GM11168 (cell line): ENCODE measurements around the gene COL1A1.

Source experiments
- in situ Hi-C: fragments of 300-500 bp; cut with MboI; formaldehyde crosslinking; loops from one replicate; pipeline ENCODE4 v1.12.0; 2022; ENCODE audit warnings: low sequenced_read_pairs; ENCODE audit not compliant: unreplicated experiment

Gene COL1A1

DNA sequence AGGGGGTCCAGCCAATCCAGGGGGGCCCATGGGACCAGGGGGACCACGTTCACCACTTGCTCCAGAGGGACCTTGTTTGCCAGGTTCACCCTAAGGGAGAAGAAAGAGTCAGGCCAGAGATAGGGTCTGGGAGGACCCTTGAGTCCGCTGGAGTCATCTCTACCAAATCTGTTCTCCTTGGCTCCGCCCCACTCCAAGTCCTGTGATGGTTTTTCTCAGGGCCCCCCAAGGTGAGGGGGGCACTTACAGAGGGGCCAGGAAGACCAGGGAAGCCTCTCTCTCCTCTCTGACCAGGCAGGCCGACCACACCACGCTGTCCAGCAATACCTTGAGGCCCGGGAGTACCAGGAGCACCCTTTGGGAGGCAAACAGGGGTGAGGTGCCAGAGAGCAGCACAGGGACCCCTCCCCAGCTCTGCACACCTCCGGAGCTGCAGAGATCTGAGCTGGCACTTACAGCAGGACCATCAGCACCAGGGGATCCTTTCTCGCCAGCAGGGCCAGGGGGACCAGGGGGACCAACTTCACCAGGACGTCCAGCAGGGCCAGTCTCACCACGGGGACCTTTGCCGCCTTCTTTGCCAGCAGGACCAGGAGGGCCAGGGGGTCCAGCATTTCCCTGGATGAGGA, 12.4 kb downstream of the COL1A1 start:
- in situ Hi-C loops: no loop called here

DNA sequence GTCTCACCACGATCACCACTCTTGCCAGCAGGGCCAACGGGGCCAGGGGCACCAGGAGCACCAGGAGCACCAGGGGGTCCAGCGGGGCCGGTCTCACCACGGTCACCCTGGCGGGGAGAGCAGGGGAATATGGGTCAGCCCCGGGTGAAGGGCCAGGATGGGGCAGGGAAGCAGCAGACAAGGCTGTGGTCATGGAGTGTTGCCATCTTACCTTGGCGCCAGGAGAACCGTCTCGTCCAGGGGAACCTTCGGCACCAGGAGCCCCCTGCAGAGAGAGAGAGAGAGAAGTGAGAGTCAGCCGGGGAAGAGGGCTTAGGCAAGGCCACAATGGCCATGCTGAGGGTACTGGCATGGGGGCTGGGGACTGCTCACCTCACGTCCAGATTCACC, 12.9 kb downstream of the COL1A1 start:
- in situ Hi-C loops: no loop called here

DNA sequence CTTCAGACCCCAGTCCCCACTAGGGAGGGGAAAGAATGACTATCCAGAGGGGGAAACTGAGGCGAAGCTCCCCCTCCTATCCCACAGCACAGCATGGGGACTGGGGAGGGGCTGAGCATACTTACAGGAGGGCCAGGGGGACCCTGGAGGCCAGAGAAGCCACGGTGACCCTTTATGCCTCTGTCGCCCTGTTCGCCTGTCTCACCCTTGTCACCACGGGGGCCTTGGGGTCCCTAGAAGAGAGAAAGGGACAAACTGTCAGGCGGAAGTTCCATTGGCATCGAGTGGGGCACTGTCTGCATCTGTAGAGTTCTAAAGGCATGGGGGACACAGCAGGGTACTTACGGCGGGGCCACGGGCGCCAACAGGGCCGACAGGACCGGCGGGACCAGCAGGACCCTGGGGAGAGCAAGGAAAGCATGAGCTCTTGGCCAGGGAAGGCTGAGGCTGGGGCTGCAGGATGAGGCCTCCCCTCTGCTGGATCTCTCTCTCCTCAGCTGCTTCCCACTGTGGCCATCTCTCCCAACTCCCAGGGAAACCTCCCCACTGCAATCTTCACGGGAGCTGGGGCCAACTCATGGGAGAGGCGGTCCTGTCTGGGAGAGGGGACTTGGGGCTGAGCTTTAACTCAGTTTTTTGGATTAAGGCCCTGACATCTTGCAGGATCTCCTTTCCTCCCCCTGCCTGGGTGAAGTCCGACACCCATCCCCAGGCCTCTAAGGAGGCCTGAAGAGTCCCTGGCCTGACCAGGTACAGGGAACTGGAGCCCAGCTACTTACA, 13.5 kb downstream of the COL1A1 start:
- in situ Hi-C loops: no loop called here

DNA sequence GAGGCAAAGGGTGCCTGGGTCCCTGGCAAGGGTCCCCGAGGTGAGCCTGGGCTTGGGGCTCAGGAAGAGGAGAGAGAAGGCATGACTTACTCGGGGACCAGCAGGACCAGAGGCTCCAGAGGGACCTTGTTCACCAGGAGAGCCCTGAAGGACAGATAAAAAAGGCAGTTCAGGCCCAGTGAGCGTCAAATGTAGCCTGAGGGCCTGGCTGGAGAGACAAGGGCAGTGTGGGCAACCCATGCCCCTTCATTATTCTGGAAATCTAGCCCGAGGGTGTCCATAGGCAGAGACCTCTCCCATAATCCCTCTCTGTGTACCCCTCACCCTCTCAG, 14.1 kb downstream of the COL1A1 start:
- in situ Hi-C loops: no loop called here

DNA sequence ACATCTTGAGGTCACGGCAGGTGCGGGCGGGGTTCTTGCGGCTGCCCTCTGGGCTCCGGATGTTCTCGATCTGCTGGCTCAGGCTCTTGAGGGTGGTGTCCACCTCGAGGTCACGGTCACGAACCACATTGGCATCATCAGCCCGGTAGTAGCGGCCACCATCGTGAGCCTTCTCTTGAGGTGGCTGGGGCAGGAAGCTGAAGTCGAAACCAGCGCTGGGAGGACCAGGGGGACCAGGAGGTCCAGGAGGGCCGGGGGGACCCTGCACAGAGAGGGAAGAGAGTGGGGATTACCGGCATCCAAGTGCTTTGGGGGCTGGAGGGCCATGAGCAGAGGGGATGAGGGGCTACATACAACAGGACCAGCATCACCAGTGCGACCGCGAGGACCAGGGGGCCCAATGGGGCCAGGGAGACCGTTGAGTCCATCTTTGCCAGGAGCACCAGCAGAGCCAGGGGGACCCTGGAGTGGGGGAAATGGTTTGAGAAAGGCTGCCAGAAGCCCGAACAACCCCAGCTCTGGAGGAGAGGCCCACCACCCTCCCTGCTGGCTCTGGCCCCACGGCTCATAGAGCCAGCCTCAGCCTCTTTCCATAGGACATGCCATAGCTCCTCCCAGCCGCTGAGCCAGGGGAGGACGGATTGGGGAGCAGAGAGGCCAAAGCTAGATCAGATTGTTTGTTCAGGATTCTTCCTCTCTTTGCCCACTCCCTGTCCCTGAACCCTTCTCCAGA, 14.6 kb downstream of the COL1A1 start:
- in situ Hi-C loops: no loop called here

DNA sequence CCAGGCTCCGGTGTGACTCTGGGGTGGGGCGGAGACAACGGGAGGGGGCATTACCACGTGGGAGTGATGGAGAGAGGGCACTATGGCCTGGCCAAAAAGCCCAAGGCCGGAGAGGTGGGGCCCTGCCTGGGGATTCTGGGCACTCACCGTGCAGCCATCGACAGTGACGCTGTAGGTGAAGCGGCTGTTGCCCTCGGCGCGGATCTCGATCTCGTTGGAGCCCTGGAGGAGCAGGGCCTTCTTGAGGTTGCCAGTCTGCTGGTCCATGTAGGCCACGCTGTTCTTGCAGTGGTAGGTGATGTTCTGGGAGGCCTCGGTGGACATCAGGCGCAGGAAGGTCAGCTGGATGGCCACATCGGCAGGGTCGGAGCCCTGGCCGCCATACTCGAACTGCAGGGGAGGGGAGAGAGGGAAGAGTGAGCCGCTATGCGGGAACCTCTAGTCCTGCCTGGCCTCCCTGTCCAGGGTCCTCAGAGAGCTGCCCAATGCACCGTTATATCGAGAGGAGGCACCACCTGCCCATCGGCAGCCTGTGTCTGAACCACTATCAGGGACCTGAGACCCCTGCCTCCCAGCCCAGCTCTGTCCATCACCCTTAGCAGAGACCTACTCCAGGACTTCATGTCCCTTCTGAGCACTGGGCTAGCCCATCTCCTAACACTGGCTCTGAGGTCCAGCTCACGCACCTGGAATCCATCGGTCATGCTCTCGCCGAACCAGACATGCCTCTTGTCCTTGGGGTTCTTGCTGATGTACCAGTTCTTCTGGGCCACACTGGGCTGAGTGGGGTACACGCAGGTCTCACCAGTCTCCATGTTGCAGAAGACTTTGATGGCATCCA, 15.6 kb downstream of the COL1A1 start:
- in situ Hi-C loops: no loop called here

DNA sequence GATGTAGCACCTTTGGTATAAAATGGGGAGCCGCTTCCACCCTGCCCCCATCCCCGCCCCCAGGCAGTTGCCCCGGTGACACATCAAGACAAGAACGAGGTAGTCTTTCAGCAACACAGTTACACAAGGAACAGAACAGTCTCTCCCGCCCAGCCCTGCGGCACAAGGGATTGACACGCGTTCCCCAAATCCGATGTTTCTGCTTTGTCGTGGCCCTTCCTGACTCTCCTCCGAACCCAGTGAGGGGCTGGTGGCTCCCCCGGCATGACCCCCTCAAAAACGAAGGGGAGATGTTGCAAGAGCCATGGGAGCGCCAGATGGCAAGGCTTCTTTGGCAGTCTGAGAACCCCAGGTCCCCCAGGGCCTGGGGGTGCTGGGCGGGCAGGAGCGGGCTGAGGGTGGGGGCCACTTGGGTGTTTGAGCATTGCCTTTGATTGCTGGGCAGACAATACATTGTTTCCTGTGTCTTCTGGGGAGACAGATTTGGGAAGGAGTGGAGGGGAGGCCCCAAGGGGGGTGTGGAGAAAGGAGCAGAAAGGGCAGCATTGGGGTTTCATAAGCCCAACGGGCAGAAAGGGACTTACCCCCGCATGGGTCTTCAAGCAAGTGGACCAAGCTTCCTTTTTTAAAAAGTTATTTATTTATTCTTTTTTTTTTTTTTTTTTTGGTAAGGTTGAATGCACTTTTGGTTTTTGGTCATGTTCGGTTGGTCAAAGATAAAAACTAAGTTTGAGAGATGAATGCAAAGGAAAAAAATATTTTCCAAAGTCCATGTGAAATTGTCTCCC, 16.6 kb downstream of the COL1A1 start:
- in situ Hi-C loops: no loop called here

DNA sequence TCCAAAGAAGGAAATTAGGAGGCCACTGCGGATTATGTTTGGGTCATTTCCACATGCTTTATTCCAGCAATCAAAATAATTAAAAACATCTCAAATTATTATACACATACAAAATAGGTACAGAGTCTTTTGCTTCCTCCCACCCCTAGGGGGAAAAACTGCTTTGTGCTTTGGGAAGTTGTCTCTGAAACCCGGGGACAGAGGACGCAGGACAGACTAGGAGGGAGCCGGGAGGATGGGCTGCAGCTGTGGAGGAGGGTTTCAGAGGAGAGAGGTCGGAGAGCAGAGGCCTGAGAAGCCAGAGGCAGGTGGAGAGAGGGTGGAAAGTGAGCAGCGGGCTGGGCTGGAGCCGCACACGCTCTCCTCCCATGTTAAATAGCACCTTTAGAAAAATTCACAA, 17.4 kb downstream of the COL1A1 start:
- in situ Hi-C loops: no loop called here

DNA sequence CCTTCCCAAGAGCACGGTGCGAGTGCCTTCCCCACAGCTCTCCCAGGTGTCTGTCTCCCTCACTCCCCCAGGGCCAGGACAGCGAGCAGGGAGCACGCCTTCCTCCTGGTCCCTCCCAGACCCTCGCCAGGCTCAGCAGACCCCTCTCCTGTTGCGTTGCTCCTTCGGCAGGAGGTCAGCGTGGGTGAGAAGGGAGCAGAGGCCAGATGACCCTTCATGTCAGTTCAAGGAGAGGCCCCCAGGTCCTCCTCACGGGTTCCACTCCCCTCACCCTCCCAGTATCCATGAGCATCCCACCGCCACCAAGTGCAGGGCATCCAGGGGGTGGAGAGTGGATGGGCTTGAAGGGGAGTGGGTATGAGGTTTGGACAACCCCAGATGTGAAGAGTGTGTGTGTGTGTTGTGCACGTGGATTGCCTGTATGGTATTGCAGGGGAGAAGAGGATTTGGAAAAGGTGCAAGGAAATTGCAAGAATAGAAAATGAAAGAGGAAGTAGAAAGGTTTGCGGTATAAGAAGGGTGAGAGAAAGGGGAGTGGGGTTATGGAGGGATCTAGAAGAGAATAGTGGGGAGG, 17.9 kb downstream of the COL1A1 start:
- in situ Hi-C loops: no loop called here

DNA sequence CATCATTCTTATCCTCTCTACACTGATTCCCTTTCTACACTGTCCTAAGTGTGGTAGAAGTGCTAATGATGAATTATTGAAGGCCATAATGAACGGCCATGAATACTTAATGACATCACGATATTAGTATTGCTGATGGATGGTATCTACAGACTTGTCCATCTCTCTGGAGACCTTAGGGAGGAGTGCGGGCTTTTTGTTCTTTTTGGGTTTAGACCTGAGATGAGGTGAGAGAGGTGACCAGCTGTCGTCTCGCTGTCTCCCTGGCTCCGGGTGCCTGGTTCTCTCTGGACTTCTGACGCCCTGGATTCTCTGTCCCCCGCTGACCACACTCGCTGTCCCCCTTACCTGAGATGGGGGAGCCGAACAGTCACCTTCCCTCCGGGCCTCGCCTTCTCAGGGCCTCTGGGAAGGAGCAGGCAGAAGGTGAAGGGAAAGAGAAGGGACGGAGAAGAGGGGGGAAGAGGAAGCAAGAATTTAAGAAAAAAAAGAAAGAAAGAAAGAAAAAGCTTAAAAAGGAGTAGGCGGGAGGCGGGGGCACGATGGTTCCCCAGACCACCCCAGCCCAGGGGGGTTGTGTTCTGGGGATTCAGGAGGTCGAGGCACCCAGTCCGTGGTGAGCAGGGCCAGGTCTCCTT, 18.5 kb downstream of the COL1A1 start:
- in situ Hi-C loops: no loop called here

DNA sequence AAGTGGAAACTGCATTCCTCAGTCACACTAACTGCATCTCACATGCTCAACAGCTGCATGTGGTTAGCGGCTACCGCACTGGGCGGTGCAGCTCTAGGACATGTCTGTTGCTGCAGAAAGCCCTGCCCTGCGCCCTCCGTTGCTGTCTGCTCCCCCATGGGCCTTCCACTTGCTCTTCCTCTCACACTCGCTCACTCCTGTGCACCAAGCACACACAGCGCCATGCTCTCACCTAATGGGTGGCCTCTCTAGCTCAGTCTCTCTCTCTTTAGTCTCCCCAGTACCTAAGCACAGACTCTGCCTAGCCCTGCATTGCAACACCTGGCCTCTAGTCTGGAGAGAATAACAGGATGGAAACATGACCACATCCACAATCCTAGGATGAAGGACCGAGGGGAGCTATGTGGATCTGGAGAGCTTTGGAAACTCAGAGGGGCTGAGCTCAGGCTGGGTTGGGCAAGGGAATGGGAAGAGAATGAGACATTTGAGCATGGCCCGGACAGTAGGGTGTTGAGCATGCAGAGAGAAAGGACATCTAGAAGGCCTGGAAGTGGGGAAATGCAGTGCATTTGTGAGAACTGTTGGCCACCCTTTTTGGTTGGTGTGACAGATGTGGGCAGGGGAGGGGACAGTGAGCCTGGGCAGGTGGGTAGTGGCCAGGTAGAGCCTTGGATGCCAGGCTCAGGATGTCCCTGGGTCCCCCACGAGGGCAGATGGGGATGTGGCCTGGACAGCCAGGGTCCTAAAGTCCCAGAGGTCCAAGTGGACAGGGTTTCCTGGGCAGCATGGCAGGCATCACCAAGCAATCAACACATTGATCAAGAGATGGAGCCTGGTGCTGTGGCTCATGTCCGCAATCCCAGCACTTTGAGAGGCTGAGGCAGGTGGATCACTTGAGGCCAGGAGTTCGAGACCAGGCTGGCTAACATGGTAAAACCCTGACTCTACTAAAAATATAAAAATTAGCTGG, 19.6 kb downstream of the COL1A1 start:
- in situ Hi-C loops: no loop called here

DNA sequence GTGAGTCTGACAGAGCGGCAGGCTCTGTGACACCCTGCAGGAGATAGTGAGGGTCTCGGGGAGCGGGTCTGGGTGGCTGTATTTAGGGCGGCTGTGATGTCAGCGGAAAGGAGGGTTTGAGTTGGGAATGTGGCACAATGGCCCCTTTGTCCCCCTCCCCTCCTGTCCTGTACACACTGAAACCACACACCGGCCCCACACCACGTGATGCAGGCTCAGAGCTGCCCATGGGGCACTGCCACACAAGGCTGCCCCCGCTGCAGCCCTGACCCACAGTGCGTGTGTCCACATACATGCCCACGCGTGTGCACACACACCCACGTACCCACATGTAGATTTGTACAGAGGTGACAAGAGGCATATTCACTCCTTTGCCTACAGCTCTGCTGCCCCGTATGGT, 20.3 kb downstream of the COL1A1 start:
- in situ Hi-C loops: no loop called here

DNA sequence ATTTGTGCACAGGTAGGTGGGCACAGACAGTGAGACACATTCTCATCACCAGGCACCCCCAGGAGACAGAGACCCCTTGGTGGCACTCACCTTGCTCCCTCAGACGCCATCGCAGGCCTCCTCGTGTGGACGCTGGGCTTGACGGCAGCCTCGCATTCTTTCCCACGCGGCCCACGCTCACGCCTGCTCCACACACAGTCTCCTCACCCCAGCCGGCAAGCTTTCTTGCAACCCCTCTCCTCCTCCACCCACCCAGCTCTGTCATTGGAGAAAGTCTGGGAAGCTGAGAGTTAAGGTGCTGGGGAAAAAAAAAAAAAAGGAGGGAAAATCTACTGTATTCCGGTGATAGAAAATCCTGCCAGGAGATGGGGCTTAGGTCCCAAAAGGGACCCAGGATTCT, 20.8 kb downstream of the COL1A1 start:
- in situ Hi-C loops: no loop called here

DNA sequence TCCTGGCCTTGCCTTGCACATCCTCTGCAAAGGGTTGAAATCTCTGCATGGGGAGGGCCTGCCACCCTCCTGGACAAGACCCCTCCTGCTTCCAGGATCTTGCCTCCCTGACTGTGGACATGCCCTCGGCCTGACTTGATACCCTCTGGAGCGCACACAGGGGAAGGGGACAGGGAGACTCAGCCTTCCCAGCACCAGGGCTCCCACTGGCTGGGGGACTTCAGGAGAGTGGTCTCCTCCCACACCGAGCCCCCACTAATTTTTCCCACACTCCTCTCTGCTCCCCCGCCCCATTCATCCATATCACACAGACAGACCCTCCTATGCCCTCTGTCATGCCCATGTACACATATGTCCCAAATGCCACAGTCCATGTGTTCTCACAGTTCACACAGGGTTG, 21.3 kb downstream of the COL1A1 start:
- in situ Hi-C loops: no loop called here

DNA sequence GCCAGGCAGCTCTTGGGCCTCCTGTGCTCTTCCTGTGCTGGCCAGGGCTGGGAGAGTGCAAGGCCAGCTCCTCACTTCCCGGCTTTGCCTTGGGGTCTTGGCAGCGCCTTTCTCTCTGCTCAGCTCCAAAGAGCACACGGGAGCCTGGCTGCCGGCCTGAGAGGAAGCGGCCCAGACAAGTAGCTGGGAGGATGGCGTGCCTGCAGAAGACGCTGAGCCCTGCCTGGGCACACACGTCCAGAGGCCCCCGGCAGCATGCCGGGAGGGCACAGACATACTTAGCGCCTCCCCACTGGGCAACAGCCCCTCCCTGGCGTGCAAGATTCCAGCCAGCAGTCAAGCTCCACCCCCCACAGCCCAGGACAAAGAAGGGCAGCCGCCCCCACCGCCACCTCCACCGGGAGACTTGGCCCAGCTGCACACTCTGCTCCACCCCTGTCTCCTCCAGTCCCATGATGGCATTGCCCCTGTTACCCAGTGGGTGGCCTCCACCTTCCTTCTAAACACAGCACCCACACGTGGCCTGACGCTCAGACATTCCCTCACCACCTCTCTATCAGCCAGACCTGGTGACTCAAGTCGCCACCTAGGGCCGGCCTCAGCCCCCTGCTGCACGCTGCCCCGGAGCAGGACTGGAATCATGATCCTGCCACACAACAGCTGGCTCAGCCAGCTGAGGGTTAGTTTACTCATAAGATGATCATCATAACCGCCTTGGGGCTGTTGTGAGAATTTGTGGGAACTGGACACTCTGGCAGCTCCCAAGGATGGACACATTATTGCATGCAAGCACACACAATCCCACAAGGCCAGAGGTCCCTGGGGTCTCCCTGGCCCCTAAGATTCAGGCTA, 23.2 kb downstream of the COL1A1 start:
- in situ Hi-C loops: no loop called here

DNA sequence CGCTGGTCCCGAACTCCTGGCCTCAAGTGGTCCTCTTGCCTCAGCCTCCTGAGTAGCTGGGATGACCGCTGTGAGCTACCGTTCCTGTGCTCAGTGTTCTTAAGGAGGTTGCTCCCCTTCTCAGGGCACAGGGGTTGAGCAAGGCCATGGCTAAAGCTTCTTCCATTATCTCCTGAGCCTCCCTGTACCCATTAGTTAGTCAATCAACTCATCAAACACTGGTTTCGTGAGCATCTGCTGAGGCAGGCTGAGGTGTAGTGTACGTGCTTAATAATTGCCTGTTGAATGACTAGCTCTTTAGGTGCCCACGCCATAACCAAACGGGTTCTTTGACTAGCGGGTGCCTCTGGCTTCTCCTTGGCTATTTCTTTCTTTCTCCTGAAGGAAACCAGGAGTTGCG, 24.0 kb downstream of the COL1A1 start:
- in situ Hi-C loops: no loop called here
